ENCODE data around the gene TGDS. TPM values are rescaled to one million over a fixed set of nuclear protein-coding genes. Genes with fewer than 3 reads are reported as not detected.

The TGDS gene
- total RNA-seq, 1 experiment from 2014 or later: 9.0 TPM

DNA sequence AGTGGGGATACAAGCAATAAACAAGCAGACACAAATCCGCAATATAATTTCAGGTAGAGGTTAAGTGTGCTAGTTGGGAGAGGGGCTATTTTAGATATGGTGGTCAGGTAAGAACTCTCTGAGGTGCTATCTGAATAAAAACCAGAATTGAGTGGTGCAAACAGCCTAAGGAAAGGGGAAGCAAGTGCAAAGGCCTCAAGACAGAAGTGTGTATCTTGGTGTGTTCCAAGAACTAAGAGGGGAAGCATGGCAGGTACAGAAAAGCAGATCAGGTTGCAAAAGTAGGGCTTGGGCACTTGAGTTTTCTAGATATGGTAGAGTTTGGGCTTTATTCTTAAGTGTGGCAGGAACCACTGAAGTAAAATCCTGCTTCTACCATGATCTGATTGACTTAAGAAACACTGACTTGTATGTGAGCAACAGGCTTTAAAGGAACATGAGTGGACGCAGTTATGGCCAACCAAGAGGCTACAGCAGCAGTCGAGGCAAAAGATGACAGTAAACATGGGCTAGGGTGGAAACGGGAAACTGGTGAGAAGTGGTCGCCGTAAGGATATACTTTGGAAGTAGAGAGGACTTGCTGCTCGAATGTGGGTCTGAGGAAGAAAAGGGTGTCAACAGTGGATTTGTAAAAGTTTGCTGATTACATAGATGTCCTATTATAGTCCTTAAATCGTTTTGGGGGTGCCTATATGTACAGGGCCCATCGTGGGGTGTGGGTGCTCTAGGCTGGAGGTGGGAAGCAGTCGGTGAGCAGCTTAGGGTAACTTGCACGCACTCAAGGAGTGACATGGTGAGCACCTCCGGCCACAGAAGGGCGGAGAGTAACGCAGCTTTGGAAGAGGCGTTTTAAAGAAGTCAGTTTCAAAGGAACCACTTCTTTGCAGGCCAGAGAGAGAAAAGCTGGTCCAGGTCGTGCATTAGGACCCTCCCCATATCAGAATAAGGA is 677 bp downstream of the TGDS start:
- ChIA-PET CTCF (no interaction called here), POLR2A (ENCODE audit: unreplicated experiment) (no interaction called here)
- ATAC-seq (peak; percentile 67), DNase-seq (peak; percentile 12)
- peak overlapping the region; percentile 94 for H3K4me3 ChIP-seq (ENCODE audit: low read length)
- peaks cover 5% of the 10 kb centered on the region; the same call in 1 of the 2 replicates for H3K36me3 ChIP-seq (ENCODE audit: low read depth, low read length)
- H3F3A ChIP-seq (ENCODE audit: low read length, unreplicated experiment): no peaks in the 10 kb centered on the region
- H4K20me1 ChIP-seq (ENCODE audit: low read length): peaks cover 8% of the 10 kb centered on the region; the same call in 1 of the 2 replicates
- peak overlapping the region; percentile 13; the same call in 1 of the 2 replicates for H3K27ac ChIP-seq (ENCODE audit: low read length)
- no peaks in the 10 kb centered on the region for H3K27me3 ChIP-seq (ENCODE audit: low read length)
- H3K4me2 ChIP-seq (ENCODE audit: low read length): peak overlapping the region; percentile 96
- H3K9me3 ChIP-seq (ENCODE audit: low read length): no peaks in the 10 kb centered on the region
- H3K4me1 ChIP-seq (ENCODE audit: insufficient read depth, low read length): peaks cover 19% of the 10 kb centered on the region
- H3K9me2 ChIP-seq (replicated peaks; ENCODE audit: low read length): no peaks in the 10 kb centered on the region
- TF ChIP-seq CTCF (conservative IDR thresholded peaks at IDR 0.05; ENCODE audit: low read depth, low read length) (no peak), EZH2 (IDR thresholded peaks at IDR 0.05; ENCODE audit: low read length, unreplicated experiment) (no peak), EZH2phosphoT487 (IDR thresholded peaks at IDR 0.05; ENCODE audit: borderline replicate concordance, low read length) (no peak)
- intact Hi-C loops (cut with micrococcal nuclease): no loop called here
- peak overlapping the region; percentile 93 for H3K9ac ChIP-seq (ENCODE audit: low read length)
- BruUV-seq (replicated peaks): TSS peak; percentile 60
- peak overlapping the region; percentile 96 for H2AFZ ChIP-seq (ENCODE audit: low read length)
- H3K79me2 ChIP-seq (ENCODE audit: low read length): peaks cover 30% of the 10 kb centered on the region

GRCh38 chr13:94590744-94591143 is 5.2 kb downstream of the TGDS start:
- H3K9me2 ChIP-seq (replicated peaks; ENCODE audit: low read length): no peaks in the 10 kb centered on the region
- no peak for ATAC-seq
- no peak overlapping the region for H3K4me3 ChIP-seq (ENCODE audit: low read length)
- H3K27ac ChIP-seq (ENCODE audit: low read length): no peak overlapping the region
- BruUV-seq (replicated peaks): no TSS peak
- POLR2A ChIA-PET (ENCODE audit: unreplicated experiment): interaction anchor here (0.6 kb wide), 1 partner anchor 52 kb away, joined by 3 read pairs; no protein-coding TSS in a partner anchor
- no peaks in the 10 kb centered on the region for H3K27me3 ChIP-seq (ENCODE audit: low read length)
- TF ChIP-seq CTCF (conservative IDR thresholded peaks at IDR 0.05; ENCODE audit: low read depth, low read length) (no peak), EZH2phosphoT487 (IDR thresholded peaks at IDR 0.05; ENCODE audit: borderline replicate concordance, low read length) (no peak)
- no peaks in the 10 kb centered on the region for H3K9me3 ChIP-seq (ENCODE audit: low read length)
- CTCF ChIA-PET: no interaction called here
- H3K4me2 ChIP-seq (ENCODE audit: low read length): no peak overlapping the region
- intact Hi-C loops (cut with micrococcal nuclease): no loop called here
- no peak overlapping the region for H2AFZ ChIP-seq (ENCODE audit: low read length)
- no peaks in the 10 kb centered on the region for H3F3A ChIP-seq (ENCODE audit: low read length, unreplicated experiment)
- H3K36me3 ChIP-seq (ENCODE audit: low read depth, low read length): peaks cover 5% of the 10 kb centered on the region
- no peak for DNase-seq
- peaks cover 19% of the 10 kb centered on the region for H3K4me1 ChIP-seq (ENCODE audit: insufficient read depth, low read length)
- H3K9ac ChIP-seq (ENCODE audit: low read length): no peak overlapping the region
- peaks cover 8% of the 10 kb centered on the region; the same call in 1 of the 2 replicates for H4K20me1 ChIP-seq (ENCODE audit: low read length)
- peaks cover 28% of the 10 kb centered on the region for H3K79me2 ChIP-seq (ENCODE audit: low read length)

DNA sequence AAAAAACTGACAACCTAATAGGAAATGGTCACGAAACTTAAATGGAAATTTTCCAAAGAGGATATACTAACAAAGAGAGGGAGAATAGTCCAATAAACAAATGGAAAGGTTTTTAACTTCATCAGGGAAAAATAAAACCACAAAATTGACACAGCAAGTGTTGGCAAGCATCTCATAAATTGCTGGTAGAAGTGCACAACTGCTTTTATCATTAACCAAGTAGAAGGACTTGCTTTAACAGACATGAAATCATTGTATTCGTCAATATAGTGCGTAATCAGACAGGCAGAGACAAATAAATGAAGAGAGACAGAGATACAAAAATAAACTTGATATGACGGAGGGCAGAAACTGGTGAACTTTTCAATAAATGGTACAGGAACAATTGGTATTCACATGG is 7.4 kb downstream of the TGDS start:
- Histone ChIP-seq H4K20me1 (ENCODE audit: low read length) (peaks cover under 1% of the 10 kb centered on the region; the same call in 1 of the 2 replicates), H2AFZ (ENCODE audit: low read length) (no peak overlapping the region), H3K4me2 (ENCODE audit: low read length) (no peak overlapping the region), H3K9me3 (ENCODE audit: low read length) (no peaks in the 10 kb centered on the region), H3K4me1 (ENCODE audit: insufficient read depth, low read length) (peaks cover 7% of the 10 kb centered on the region), H3K9me2 (replicated peaks; ENCODE audit: low read length) (no peaks in the 10 kb centered on the region), H3K27me3 (ENCODE audit: low read length) (no peaks in the 10 kb centered on the region), H3F3A (ENCODE audit: low read length, unreplicated experiment) (no peaks in the 10 kb centered on the region), H3K36me3 (ENCODE audit: low read depth, low read length) (peaks cover 13% of the 10 kb centered on the region), H3K27ac (ENCODE audit: low read length) (no peak overlapping the region), H3K4me3 (ENCODE audit: low read length) (no peak overlapping the region), H3K9ac (ENCODE audit: low read length) (no peak overlapping the region), H3K79me2 (ENCODE audit: low read length) (peaks cover 6% of the 10 kb centered on the region)
- intact Hi-C loops (cut with micrococcal nuclease): no loop called here
- ChIA-PET CTCF (interaction anchor here (0.6 kb wide), 1 partner anchor 24 kb away, joined by 3 read pairs; no protein-coding TSS in a partner anchor), POLR2A (ENCODE audit: unreplicated experiment) (interaction anchor here (0.6 kb wide), 1 partner anchor 32 kb away, joined by 13 read pairs; no protein-coding TSS in a partner anchor)
- BruUV-seq (replicated peaks): no TSS peak
- no peak for ATAC-seq
- TF ChIP-seq CTCF (conservative IDR thresholded peaks at IDR 0.05; ENCODE audit: low read depth, low read length) (no peak), EZH2phosphoT487 (IDR thresholded peaks at IDR 0.05; ENCODE audit: borderline replicate concordance, low read length) (no peak), EZH2 (IDR thresholded peaks at IDR 0.05; ENCODE audit: low read length, unreplicated experiment) (no peak)
- no peak for DNase-seq

Measured in PC-3 (cell line).